NCI-H82 treated with DMSO at 0.1 percent for 48 hours (cell line): ENCODE data around the gene BORCS5.
A peak's percentile ranks its signal among the peaks of the same experiment; 100 is the strongest.

Source experiments
- DNase-seq: peaks from one replicate; lab custom pipeline; 2025; ENCODE audit not compliant: unreplicated experiment; lab: John Stamatoyannopoulos, UW

BORCS5 gene

GRCh38 chr12:12427568-12427967, 70.7 kb downstream of the BORCS5 start:
- DNase-seq, result peak; percentile 71

GRCh38 chr12:12428047-12428446, 71.2 kb downstream of the BORCS5 start:
- DNase-seq, result peak; percentile 71

- DNase-seq, result no peak
Measured at GRCh38 chr12:12428961-12429657, 72.2 kb downstream of the BORCS5 start.

GRCh38 chr12:12432364-12432763, 75.5 kb downstream of the BORCS5 start:
- no peak for DNase-seq

- DNase-seq, result no peak
Measured at GRCh38 chr12:12433203-12433731, 76.4 kb downstream of the BORCS5 start.

- no peak for DNase-seq
Measured at GRCh38 chr12:12436831-12437345, 80.0 kb downstream of the BORCS5 start.

- no peak for DNase-seq
Measured at GRCh38 chr12:12439636-12440035, 82.8 kb downstream of the BORCS5 start.

GRCh38 chr12:12440784-12441428, 84.0 kb downstream of the BORCS5 start:
- no peak for DNase-seq

- DNase-seq, result no peak
Measured at GRCh38 chr12:12441429-12441807, 84.5 kb downstream of the BORCS5 start.

GRCh38 chr12:12441843-12442461, 85.1 kb downstream of the BORCS5 start:
- DNase-seq, result no peak

GRCh38 chr12:12442548-12443071, 85.7 kb downstream of the BORCS5 start:
- DNase-seq, result peak; percentile 8

GRCh38 chr12:12443431-12443878, 86.6 kb downstream of the BORCS5 start:
- DNase-seq, result no peak

GRCh38 chr12:12445165-12445881, 88.4 kb downstream of the BORCS5 start:
- no peak for DNase-seq

GRCh38 chr12:12445882-12446181, 89.0 kb downstream of the BORCS5 start:
- DNase-seq, result no peak

- DNase-seq, result no peak
Measured at GRCh38 chr12:12446786-12447185, 89.9 kb downstream of the BORCS5 start.

- DNase-seq, result no peak
Measured at GRCh38 chr12:12447236-12447635, 90.4 kb downstream of the BORCS5 start.

GRCh38 chr12:12447837-12448236, 91.0 kb downstream of the BORCS5 start:
- DNase-seq, result no peak

- no peak for DNase-seq
Measured at GRCh38 chr12:12449533-12450025, 92.7 kb downstream of the BORCS5 start.

- DNase-seq, result no peak
Measured at GRCh38 chr12:12450043-12450471, 93.2 kb downstream of the BORCS5 start.

- DNase-seq, result no peak
Measured at GRCh38 chr12:12451098-12451497, 94.2 kb downstream of the BORCS5 start.
